Measurements from ENCODE around the gene FRY. TPM values are rescaled to one million over a fixed set of nuclear protein-coding genes. Genes with fewer than 3 reads are reported as not detected.

Gene FRY
- total and polyA plus RNA-seq, 2 of the 13 experiments (the other 11 are each of a cell fraction or from before 2014, with no cell fraction given): 8.2 to 13.1 TPM

- no peak for TF ChIP-seq FOXA1 (IDR thresholded peaks at IDR 0.05)
- TF ChIP-seq FOXA1 (CRISPR knock-in tag; IDR thresholded peaks at IDR 0.05): no peak
- no peak for TF ChIP-seq ZNF253 (CRISPR knock-in tag; IDR thresholded peaks at IDR 0.05; ENCODE audit: borderline replicate concordance)
- no peak for TF ChIP-seq PAF1 (CRISPR knock-in tag; IDR thresholded peaks at IDR 0.05)
- no peak for TF ChIP-seq ZBTB4 (CRISPR knock-in tag; IDR thresholded peaks at IDR 0.05; ENCODE audit: borderline replicate concordance)
- TF ChIP-seq DPF2 (CRISPR knock-in tag; IDR thresholded peaks at IDR 0.05; ENCODE audit: borderline replicate concordance, low read depth): no peak
- no peak for TF ChIP-seq ZFYVE20 (CRISPR knock-in tag; IDR thresholded peaks at IDR 0.05; ENCODE audit: borderline replicate concordance, low read depth)
- no peak for TF ChIP-seq SOX5 (CRISPR knock-in tag; IDR thresholded peaks at IDR 0.05; ENCODE audit: borderline replicate concordance)
- no peak for TF ChIP-seq FOXK2 (IDR thresholded peaks at IDR 0.05)
- no peak for TF ChIP-seq ZNF441 (CRISPR knock-in tag; IDR thresholded peaks at IDR 0.05; ENCODE audit: borderline replicate concordance)
- no peak for TF ChIP-seq ZNF180 (CRISPR knock-in tag; IDR thresholded peaks at IDR 0.05; ENCODE audit: borderline replicate concordance, low read depth)
- no peak for TF ChIP-seq ZNF572 (CRISPR knock-in tag; IDR thresholded peaks at IDR 0.05)
Measured at GRCh38 chr13:32300920-32301319, 269.3 kb downstream of the FRY start (continued).

GRCh38 chr13:32302461-32302860 lies 270.9 kb downstream of the FRY start:
- no TSS peak for BruUV-seq (replicated peaks)
- in situ Hi-C loops (cut with HindIII; ENCODE audit: extremely low pct_ligation_motif_present, low pct_unique_long_range_greater_than_20kb) (no loop called here), intact Hi-C loops (cut with micrococcal nuclease; ENCODE audit: unreplicated experiment) (no loop called here)
- H4K20me1 ChIP-seq (ENCODE audit: insufficient read depth, low read length): no peaks in the 10 kb centered on the region
- no peak overlapping the region for H3K9ac ChIP-seq (ENCODE audit: insufficient read depth, low read depth, low read length)
- no peaks in the 10 kb centered on the region for H3K79me2 ChIP-seq (ENCODE audit: insufficient read depth, low read length)
- H3K27ac ChIP-seq (ENCODE audit: extremely low read length, insufficient read depth, low read length): no peak overlapping the region
- TF ChIP-seq ZNF629 (CRISPR knock-in tag; conservative IDR thresholded peaks at IDR 0.05): peak; percentile 83
- no peak for TF ChIP-seq SRF (IDR thresholded peaks at IDR 0.05; ENCODE audit: low read depth, low read length)
- POLR2A ChIA-PET: no interaction called here
- H2AFZ ChIP-seq (ENCODE audit: low read length): no peak overlapping the region
- CTCF ChIA-PET (ENCODE audit: low intra/inter-chr PET ratio, low total read pairs): no interaction called here
- no peak; the same call in 2 of the 3 replicates for ATAC-seq
- FAIRE-seq: no peak
- H3K9me3 ChIP-seq (ENCODE audit: low read length): no peaks in the 10 kb centered on the region
- no peaks in the 10 kb centered on the region for H3K36me3 ChIP-seq (replicated peaks in 1 of 2; ENCODE audit: control insufficient read depth in 1 of 2, insufficient read depth in 2 of 2, low read length in 2 of 2)
- no peak overlapping the region for H3K4me2 ChIP-seq (ENCODE audit: low read depth, low read length)
- H3K27me3 ChIP-seq (ENCODE audit: control insufficient read depth in 1 of 2, insufficient read depth in 2 of 2, low read length in 2 of 2): no peaks in the 10 kb centered on the region
- WGBS (ENCODE audit: low lambda C conversion rate): 46% methylated on average over 2 of the region's 2 CpGs
- no peak for DNase-seq (ENCODE audit: low spot score)
- H3K4me1 ChIP-seq (ENCODE audit: insufficient read depth, low read length): peaks cover 27% of the 10 kb centered on the region
- H3K4me3 ChIP-seq (replicated peaks in 1 of 3; ENCODE audit: insufficient read depth in 1 of 3, low read depth in 2 of 3, low read length in 3 of 3): no peak overlapping the region

Measured in HepG2 (cell line).